HepG2 (cell line): ENCODE results near the gene MFNG. TPM values are rescaled to one million over a fixed set of nuclear protein-coding genes. Genes with fewer than 3 reads are reported as not detected.

ENCODE experiments used
- EP300 ChIP-seq, 3 experiments: sonication (generic) in 1 of 3; formaldehyde crosslinking in 1 of 3; IDR thresholded peaks; 2 replicates each; pipeline versions ENCODE4 v1.5.1 to v1.6.1; 2011 to 2020; ENCODE audit warnings: low read depth in 2 of 3, low read length in 2 of 3, borderline replicate concordance in 1 of 3, improper control_type of control experiment in 1 of 3, mild to moderate bottlenecking in 1 of 3, missing genetic modification reagents in 1 of 3, moderate library complexity in 1 of 3
- FOXA3 ChIP-seq: IDR thresholded peaks from 2 replicates; pipeline ENCODE4 v1.6.1; 2016; ENCODE audit warnings: missing genetic modification reagents, missing compliant biosample characterization
- HOXA9 ChIP-seq: sonication (generic); formaldehyde crosslinking; IDR thresholded peaks from 2 replicates; pipeline ENCODE4 v1.8.1; 2022; ENCODE audit warnings: missing genetic modification reagents, mild to moderate bottlenecking, moderate library complexity, borderline replicate concordance
- IKZF1 ChIP-seq: fragments of 450-650 bp; IDR thresholded peaks from 2 replicates; pipeline ENCODE4 v1.7.1; 2016
- KLF12 ChIP-seq: sonication (generic); formaldehyde crosslinking; IDR thresholded peaks from 2 replicates; pipeline ENCODE4 v1.4.0; 2020; ENCODE audit warnings: missing genetic modification reagents, borderline replicate concordance
- MAFG ChIP-seq: sonication (generic); formaldehyde crosslinking; IDR thresholded peaks from 2 replicates; pipeline ENCODE4 v1.5.1; 2020; ENCODE audit warnings: mild to moderate bottlenecking, missing genetic modification reagents
- MED13 ChIP-seq: sonication (generic); formaldehyde crosslinking; IDR thresholded peaks from 2 replicates; pipeline ENCODE4 v1.5.0; 2020; ENCODE audit warnings: missing genetic modification reagents
- REPIN1 ChIP-seq: sonication (generic); formaldehyde crosslinking; IDR thresholded peaks from 2 replicates; pipeline ENCODE4 v1.8.0; 2022; ENCODE audit warnings: missing genetic modification reagents, low read depth, mild to moderate bottlenecking, borderline replicate concordance
- TGIF2 ChIP-seq: IDR thresholded peaks from 2 replicates; pipeline ENCODE4 v1.6.1; 2016; ENCODE audit warnings: control low read depth, missing compliant biosample characterization
- TOE1 ChIP-seq: sonication (generic); formaldehyde crosslinking; IDR thresholded peaks from 2 replicates; pipeline ENCODE4 v1.4.0; 2020; ENCODE audit warnings: mild to moderate bottlenecking, missing genetic modification reagents
- ZIK1 ChIP-seq: sonication (generic); formaldehyde crosslinking; IDR thresholded peaks from 2 replicates; pipeline ENCODE4 v1.5.0; 2020; ENCODE audit warnings: mild to moderate bottlenecking, low read depth, missing genetic modification reagents, borderline replicate concordance
- ZNF564 ChIP-seq: sonication (generic); formaldehyde crosslinking; IDR thresholded peaks from 2 replicates; pipeline ENCODE4 v1.8.1; 2023; ENCODE audit warnings: mild to moderate bottlenecking, missing genetic modification reagents
- ZNF776 ChIP-seq: sonication (generic); formaldehyde crosslinking; IDR thresholded peaks from 2 replicates; pipeline ENCODE4 v1.4.0; 2020; ENCODE audit warnings: mild to moderate bottlenecking, missing genetic modification reagents
- polyA plus RNA-seq, 8 experiments: library from polyadenylated mRNA; depleted of rRNA in 3 of 8; stranded (reverse) in 7 of 8; unstranded in 1 of 8; fragments of >200 nt; fragmentation: Illumina TruSeq in 4 of 8; extraction: Trizol in 4 of 8; gene quantifications; 2 replicates each; pipeline versions ENCODE4 v1.2.1 to v1.2.3, GENCODE V29; 2011 to 2016; ENCODE audit warnings: low read depth in 4 of 8, missing spikeins in 1 of 8, mixed read lengths in 1 of 8; ENCODE audit not compliant: insufficient read depth in 1 of 8
- total RNA-seq, 5 experiments: library from RNA; depleted of rRNA; stranded (reverse); fragments of >200 nt; fragmentation: Illumina TruSeq; extraction: Trizol; gene quantifications; 2 replicates each; pipeline ENCODE4 v1.2.3, GENCODE V29; 2016; ENCODE audit warnings: low read depth in 1 of 5
- TF ChIP-seq, protein P1 (sequence below): IDR thresholded peaks from 2 replicates; pipeline ENCODE4 v1.6.1; 2016; ENCODE audit warnings: missing compliant biosample characterization, missing genetic modification reagents, borderline replicate concordance
- TF ChIP-seq, protein P2 (sequence below): sonication (generic); formaldehyde crosslinking; IDR thresholded peaks from 2 replicates; pipeline ENCODE4 v1.5.0; 2020; ENCODE audit warnings: mild to moderate bottlenecking, missing genetic modification reagents
- TF ChIP-seq, protein P3 (sequence below): sonication (generic); formaldehyde crosslinking; IDR thresholded peaks from 2 replicates; pipeline ENCODE4 v1.5.1; 2020; ENCODE audit warnings: missing genetic modification reagents, mild to moderate bottlenecking, borderline replicate concordance
- TF ChIP-seq, protein P4 (sequence below): sonication (generic); formaldehyde crosslinking; IDR thresholded peaks from 2 replicates; pipeline ENCODE4 v1.4.0; 2020; ENCODE audit warnings: mild to moderate bottlenecking, missing genetic modification reagents
- TF ChIP-seq, protein P5 (sequence below): sonication (generic); formaldehyde crosslinking; IDR thresholded peaks from 2 replicates; pipeline ENCODE4 v1.5.0; 2020; ENCODE audit warnings: mild to moderate bottlenecking, missing genetic modification reagents, moderate library complexity

Gene MFNG
- total and polyA plus RNA-seq, 2 of the 13 experiments (the other 11 are each of a cell fraction or from before 2014, with no cell fraction given) = 1.0 to 11.7 TPM

DNA sequence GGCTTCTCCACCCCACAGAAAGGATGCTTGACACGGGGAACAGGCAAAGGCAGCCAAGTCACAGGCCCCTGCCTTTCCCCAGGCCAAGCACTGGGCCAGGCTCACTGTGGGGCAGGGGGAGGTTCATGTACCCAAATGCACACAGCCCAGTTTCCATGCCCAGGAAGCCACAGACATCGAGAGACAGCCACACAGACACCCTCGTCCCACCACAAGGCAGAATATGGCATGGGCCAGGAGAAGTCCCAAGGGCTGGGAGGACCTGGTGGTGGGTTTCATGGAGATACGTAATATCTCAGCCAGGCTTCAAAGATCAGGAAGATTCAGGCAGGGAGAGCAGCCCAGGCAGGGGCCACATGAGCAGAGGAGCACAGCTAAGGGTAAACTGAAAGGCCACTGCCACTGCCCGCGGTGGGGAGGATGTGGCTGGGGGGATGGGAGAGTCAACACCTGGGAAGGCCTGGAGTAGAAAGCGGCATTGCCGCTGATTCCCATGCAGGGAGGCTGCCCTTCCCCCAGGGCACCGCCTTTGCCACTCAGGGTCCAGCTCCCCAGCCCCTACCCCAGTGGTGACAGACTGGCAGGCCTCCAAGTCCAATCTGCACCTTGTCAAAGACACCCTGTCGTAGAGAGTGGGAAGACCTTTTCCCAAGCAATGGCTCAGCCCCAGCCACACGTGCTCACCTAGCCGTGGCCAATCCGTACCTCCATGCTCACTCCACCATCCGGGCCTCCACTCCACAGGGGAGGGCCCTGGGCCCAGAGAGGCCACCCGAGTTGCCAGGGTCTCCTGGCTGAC lies 2.4 kb upstream of the MFNG start (continued):
- TF ChIP-seq, protein P1, sequence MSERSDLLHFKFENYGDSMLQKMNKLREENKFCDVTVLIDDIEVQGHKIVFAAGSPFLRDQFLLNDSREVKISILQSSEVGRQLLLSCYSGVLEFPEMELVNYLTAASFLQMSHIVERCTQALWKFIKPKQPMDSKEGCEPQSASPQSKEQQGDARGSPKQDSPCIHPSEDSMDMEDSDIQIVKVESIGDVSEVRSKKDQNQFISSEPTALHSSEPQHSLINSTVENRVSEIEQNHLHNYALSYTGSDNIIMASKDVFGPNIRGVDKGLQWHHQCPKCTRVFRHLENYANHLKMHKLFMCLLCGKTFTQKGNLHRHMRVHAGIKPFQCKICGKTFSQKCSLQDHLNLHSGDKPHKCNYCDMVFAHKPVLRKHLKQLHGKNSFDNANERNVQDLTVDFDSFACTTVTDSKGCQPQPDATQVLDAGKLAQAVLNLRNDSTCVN = peak; percentile 25; the same call in 1 of the 2 replicates
- TF ChIP-seq MAFG (no peak), TOE1 (CRISPR knock-in tag) (no peak), EP300 (IDR thresholded peaks at IDR 0.05; ENCODE audit: low read depth in 2 of 2, low read length in 2 of 2) (peak in 1 of 2 experiments; percentile 41; a peak in 1 of 4 replicates), EP300 (CRISPR knock-in tag; IDR thresholded peaks at IDR 0.05; ENCODE audit: borderline replicate concordance) (no peak), ZNF776 (CRISPR knock-in tag) (no peak), REPIN1 (CRISPR knock-in tag) (no peak), IKZF1 (no peak), TGIF2 (CRISPR knock-in tag) (no peak), ZNF564 (CRISPR knock-in tag) (no peak), FOXA3 (CRISPR knock-in tag) (peak; percentile 83), HOXA9 (CRISPR knock-in tag) (no peak), ZIK1 (CRISPR knock-in tag) (peak; percentile 62; the same call in 1 of the 2 replicates), KLF12 (CRISPR knock-in tag) (no peak), MED13 (no peak)
- TF ChIP-seq, protein P2, sequence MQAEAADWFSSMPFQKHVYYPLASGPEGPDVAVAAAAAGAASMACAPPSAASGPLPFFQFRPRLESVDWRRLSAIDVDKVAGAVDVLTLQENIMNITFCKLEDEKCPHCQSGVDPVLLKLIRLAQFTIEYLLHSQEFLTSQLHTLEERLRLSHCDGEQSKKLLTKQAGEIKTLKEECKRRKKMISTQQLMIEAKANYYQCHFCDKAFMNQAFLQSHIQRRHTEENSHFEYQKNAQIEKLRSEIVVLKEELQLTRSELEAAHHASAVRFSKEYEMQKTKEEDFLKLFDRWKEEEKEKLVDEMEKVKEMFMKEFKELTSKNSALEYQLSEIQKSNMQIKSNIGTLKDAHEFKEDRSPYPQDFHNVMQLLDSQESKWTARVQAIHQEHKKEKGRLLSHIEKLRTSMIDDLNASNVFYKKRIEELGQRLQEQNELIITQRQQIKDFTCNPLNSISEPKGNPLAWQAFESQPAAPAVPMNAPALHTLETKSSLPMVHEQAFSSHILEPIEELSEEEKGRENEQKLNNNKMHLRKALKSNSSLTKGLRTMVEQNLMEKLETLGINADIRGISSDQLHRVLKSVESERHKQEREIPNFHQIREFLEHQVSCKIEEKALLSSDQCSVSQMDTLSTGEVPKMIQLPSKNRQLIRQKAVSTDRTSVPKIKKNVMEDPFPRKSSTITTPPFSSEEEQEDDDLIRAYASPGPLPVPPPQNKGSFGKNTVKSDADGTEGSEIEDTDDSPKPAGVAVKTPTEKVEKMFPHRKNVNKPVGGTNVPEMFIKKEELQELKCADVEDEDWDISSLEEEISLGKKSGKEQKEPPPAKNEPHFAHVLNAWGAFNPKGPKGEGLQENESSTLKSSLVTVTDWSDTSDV (CRISPR knock-in tag) = no peak
- TF ChIP-seq, protein P3, sequence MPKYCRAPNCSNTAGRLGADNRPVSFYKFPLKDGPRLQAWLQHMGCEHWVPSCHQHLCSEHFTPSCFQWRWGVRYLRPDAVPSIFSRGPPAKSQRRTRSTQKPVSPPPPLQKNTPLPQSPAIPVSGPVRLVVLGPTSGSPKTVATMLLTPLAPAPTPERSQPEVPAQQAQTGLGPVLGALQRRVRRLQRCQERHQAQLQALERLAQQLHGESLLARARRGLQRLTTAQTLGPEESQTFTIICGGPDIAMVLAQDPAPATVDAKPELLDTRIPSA (CRISPR knock-in tag) = 0 out of 2 replicates have a peak, but pooled peaks have one; percentile 45
- TF ChIP-seq, protein P4, sequence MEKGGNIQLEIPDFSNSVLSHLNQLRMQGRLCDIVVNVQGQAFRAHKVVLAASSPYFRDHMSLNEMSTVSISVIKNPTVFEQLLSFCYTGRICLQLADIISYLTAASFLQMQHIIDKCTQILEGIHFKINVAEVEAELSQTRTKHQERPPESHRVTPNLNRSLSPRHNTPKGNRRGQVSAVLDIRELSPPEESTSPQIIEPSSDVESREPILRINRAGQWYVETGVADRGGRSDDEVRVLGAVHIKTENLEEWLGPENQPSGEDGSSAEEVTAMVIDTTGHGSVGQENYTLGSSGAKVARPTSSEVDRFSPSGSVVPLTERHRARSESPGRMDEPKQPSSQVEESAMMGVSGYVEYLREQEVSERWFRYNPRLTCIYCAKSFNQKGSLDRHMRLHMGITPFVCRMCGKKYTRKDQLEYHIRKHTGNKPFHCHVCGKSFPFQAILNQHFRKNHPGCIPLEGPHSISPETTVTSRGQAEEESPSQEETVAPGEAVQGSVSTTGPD = no peak
- TF ChIP-seq, protein P5, sequence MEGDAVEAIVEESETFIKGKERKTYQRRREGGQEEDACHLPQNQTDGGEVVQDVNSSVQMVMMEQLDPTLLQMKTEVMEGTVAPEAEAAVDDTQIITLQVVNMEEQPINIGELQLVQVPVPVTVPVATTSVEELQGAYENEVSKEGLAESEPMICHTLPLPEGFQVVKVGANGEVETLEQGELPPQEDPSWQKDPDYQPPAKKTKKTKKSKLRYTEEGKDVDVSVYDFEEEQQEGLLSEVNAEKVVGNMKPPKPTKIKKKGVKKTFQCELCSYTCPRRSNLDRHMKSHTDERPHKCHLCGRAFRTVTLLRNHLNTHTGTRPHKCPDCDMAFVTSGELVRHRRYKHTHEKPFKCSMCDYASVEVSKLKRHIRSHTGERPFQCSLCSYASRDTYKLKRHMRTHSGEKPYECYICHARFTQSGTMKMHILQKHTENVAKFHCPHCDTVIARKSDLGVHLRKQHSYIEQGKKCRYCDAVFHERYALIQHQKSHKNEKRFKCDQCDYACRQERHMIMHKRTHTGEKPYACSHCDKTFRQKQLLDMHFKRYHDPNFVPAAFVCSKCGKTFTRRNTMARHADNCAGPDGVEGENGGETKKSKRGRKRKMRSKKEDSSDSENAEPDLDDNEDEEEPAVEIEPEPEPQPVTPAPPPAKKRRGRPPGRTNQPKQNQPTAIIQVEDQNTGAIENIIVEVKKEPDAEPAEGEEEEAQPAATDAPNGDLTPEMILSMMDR (CRISPR knock-in tag) = no peak
